OCI-LY7 (cell line): ENCODE results near the gene SERINC2.

ENCODE experiments used
- EZH2phosphoT487 ChIP-seq: fragments of 200-600 bp; sonication (generic); IDR thresholded peaks from 2 replicates; pipeline ENCODE4 v1.6.1; 2018; ENCODE audit warnings: low read depth, borderline replicate concordance, mild to moderate bottlenecking, mixed run types, antibody characterized with exemption, low read length, moderate library complexity, mixed read lengths
- TF ChIP-seq, protein P1 (sequence below): fragments of 200-600 bp; sonication (generic); conservative IDR thresholded peaks from 2 replicates; pipeline ENCODE4 v1.5.1; 2014; ENCODE audit warnings: mild to moderate bottlenecking, antibody characterized with exemption, low read length, moderate library complexity, mixed read lengths

GRCh38 chr1:31366796-31367195 lies 46.2 kb upstream of the SERINC2 start:
- TF ChIP-seq, protein P1, sequence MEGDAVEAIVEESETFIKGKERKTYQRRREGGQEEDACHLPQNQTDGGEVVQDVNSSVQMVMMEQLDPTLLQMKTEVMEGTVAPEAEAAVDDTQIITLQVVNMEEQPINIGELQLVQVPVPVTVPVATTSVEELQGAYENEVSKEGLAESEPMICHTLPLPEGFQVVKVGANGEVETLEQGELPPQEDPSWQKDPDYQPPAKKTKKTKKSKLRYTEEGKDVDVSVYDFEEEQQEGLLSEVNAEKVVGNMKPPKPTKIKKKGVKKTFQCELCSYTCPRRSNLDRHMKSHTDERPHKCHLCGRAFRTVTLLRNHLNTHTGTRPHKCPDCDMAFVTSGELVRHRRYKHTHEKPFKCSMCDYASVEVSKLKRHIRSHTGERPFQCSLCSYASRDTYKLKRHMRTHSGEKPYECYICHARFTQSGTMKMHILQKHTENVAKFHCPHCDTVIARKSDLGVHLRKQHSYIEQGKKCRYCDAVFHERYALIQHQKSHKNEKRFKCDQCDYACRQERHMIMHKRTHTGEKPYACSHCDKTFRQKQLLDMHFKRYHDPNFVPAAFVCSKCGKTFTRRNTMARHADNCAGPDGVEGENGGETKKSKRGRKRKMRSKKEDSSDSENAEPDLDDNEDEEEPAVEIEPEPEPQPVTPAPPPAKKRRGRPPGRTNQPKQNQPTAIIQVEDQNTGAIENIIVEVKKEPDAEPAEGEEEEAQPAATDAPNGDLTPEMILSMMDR, result no peak
- TF ChIP-seq EZH2phosphoT487, result no peak
